ENCODE measurements around the gene MAN1C1.

MAN1C1 gene

GRCh38 chr1:25807480-25808390 lies 191.1 kb downstream of the MAN1C1 start:
- DNase-seq = no peak

GRCh38 chr1:25808481-25809244 lies 192.1 kb downstream of the MAN1C1 start:
- DNase-seq = no peak

- no peak for DNase-seq
These were observed 192.8 kb downstream of the MAN1C1 start for GRCh38 chr1:25809283-25809926.

- no peak for DNase-seq
These were observed 193.3 kb downstream of the MAN1C1 start for GRCh38 chr1:25809929-25810328.

- peak; percentile 35 to 87 (median 76) for DNase-seq
These were observed 194.0 kb downstream of the MAN1C1 start for GRCh38 chr1:25810341-25811299.

- no peak for DNase-seq
These were observed 194.9 kb downstream of the MAN1C1 start for GRCh38 chr1:25811384-25812082.

GRCh38 chr1:25813071-25813733 lies 196.6 kb downstream of the MAN1C1 start:
- DNase-seq = no peak

GRCh38 chr1:25813734-25814471 lies 197.3 kb downstream of the MAN1C1 start:
- DNase-seq = no peak

- DNase-seq = no peak
These were observed 198.0 kb downstream of the MAN1C1 start for GRCh38 chr1:25814549-25815087.

- no peak for DNase-seq
These were observed 198.9 kb downstream of the MAN1C1 start for GRCh38 chr1:25815208-25816111.

- DNase-seq = no peak
These were observed 199.6 kb downstream of the MAN1C1 start for GRCh38 chr1:25816112-25816718.

GRCh38 chr1:25817840-25818501 lies 201.4 kb downstream of the MAN1C1 start:
- no peak for DNase-seq

- no peak for DNase-seq
These were observed 202.0 kb downstream of the MAN1C1 start for GRCh38 chr1:25818569-25818968.

GRCh38 chr1:25819491-25820246 lies 203.1 kb downstream of the MAN1C1 start, which contains the start of gene MTFR1L:
Gene MTFR1L (plus strand): TSS chr1:25819954. CDS start chr1:25823105, 3,151 bp downstream.
- DNase-seq = peak; percentile 85 to 92 (median 90)

- DNase-seq = peak; percentile 64 to 81 (median 74)
These were observed 203.9 kb downstream of the MAN1C1 start for GRCh38 chr1:25820247-25821111.

- DNase-seq = no peak
These were observed 204.5 kb downstream of the MAN1C1 start for GRCh38 chr1:25821112-25821476.

All from stimulated activated naive CD4-positive, alpha-beta T cell (primary cell).